Measurements from ENCODE around the gene CLASP1.
A peak's percentile ranks its signal among the peaks of the same experiment; 100 is the strongest.
"Not testable (repeated sequence)": the region's sequence is repeated elsewhere in the genome, so short reads cannot be mapped to it uniquely, and the experiment has no call there.

Gene CLASP1

DNA sequence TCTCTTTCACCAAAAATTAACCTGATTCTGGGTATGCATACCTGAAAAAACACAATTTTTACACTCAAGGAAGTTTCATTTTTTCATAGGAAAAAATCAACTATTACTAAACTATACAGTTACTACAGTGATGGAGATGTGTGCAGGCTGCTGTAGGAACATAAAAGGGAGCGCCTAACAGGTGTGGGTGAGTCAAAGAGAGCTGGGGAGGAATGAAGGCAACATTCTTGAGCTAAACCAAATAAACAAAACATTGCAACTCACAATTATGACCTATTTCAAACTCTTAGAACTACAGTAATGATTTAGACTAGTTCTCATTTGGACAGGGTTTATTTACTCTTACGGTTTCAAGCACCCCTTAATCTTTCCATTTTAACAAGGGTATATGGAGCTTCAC lies 13.4 kb upstream of the CLASP1 start:
- no peak overlapping the region for H3K4me3 ChIP-seq (ENCODE audit: low read length)
- TF ChIP-seq, protein P1, sequence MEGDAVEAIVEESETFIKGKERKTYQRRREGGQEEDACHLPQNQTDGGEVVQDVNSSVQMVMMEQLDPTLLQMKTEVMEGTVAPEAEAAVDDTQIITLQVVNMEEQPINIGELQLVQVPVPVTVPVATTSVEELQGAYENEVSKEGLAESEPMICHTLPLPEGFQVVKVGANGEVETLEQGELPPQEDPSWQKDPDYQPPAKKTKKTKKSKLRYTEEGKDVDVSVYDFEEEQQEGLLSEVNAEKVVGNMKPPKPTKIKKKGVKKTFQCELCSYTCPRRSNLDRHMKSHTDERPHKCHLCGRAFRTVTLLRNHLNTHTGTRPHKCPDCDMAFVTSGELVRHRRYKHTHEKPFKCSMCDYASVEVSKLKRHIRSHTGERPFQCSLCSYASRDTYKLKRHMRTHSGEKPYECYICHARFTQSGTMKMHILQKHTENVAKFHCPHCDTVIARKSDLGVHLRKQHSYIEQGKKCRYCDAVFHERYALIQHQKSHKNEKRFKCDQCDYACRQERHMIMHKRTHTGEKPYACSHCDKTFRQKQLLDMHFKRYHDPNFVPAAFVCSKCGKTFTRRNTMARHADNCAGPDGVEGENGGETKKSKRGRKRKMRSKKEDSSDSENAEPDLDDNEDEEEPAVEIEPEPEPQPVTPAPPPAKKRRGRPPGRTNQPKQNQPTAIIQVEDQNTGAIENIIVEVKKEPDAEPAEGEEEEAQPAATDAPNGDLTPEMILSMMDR (IDR thresholded peaks at IDR 0.05; ENCODE audit: insufficient read depth, low read depth, low read length, missing control alignments): no peak
- peak; percentile 45 for DNase-seq (ENCODE audit: low read depth)

DNA sequence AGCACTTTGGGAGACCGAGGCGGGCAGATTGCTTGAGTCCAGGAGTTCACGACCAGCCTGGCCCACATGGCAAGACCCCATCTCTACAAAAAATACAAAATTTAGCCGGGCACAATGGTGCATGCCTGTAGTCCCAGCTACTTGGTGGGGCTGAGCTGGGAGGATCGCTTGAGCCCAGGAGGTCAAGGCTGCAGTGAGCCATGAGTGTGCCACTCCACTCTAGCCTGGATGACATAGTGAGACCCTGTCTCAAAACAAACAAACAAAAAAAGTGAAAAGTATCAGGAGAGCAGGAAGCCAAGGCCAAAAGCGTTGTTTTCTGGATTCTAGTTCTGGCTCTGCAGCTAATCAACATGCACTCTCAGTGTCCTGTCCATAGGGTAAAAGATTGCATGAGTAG lies 10.7 kb upstream of the CLASP1 start:
- no peak overlapping the region for H3K4me3 ChIP-seq (ENCODE audit: low read length)
- DNase-seq (ENCODE audit: low read depth): no peak
- TF ChIP-seq, protein P1 (IDR thresholded peaks at IDR 0.05; ENCODE audit: insufficient read depth, low read depth, low read length, missing control alignments): no peak

DNA sequence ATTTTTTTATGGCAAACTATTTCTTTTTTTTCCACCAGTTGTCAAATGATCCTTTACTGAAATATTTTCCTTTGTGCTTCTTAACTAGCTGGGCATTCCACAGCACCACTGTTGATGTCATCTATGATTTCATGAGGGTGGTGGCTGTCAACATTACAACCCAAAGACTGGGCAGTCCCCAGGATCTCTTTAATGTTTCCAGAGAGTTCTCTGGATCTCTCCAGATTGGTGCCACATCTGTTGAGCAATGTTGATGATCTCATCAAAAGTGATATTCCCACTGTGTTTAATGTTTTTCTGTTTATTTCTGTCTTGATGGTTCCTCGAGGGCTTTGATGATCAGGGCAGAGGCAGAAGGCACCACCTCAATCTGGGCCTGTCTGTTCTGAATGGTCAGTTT lies 9.1 kb upstream of the CLASP1 start:
- not testable (repeated sequence) for H3K4me3 ChIP-seq (ENCODE audit: low read length)
- peak; percentile 35 for DNase-seq (ENCODE audit: low read depth)

DNA sequence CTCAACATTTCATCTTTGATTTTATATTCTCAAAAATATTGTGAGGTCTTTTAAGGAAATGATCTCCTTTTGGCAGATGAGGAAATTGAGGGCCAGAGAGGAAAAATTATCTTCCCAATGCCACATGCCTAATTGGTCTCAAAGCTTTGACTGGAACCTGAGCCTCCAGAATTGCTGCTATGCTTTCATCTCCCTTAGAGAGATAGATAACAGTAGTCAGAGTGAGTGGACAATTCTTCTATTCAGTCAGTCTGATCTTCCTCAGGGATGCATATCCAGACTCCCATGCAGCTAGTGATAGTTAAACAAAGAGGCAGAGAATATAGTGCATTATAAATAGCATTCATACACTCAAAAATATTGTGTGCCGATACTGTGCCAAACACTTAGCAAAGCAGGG lies 3.8 kb upstream of the CLASP1 start:
- TF ChIP-seq, protein P1 (IDR thresholded peaks at IDR 0.05; ENCODE audit: insufficient read depth, low read depth, low read length, missing control alignments): no peak
- no peak overlapping the region for H3K4me3 ChIP-seq (ENCODE audit: low read length)
- no peak for DNase-seq (ENCODE audit: low read depth)

DNA sequence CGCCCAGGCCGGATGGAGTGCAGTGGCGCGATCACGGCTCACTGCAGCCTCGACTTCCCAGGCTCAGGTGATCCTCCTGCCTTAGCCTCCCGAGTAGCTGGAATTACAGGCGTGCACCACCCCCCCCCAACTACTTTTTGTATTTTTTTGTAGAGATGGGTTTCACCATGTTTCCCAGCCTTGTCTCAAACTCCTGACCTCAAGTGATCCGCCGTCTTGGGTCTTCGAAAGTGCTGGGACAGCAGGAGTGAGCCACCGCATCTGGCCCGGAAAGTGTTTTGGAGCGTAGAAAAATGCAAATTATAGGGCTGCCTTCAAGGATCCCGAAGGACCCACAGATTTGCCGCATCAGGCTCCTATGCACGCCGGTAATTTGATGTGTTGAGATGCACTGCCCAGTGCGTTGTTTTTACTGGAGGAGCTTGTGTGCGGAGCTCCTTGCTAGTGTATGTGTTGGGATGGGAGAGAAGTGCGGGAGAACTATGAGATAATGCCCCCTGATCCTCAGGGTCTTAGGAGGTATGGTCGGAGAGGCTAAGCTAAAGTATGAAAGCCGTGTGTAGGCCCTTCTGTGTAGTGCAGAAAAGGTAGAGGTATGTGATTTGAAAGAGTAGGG lies 1.2 kb upstream of the CLASP1 start:
- TF ChIP-seq, protein P1 (IDR thresholded peaks at IDR 0.05; ENCODE audit: insufficient read depth, low read depth, low read length, missing control alignments): no peak
- H3K4me3 ChIP-seq (ENCODE audit: low read length): peak overlapping the region; percentile 88
- no peak for DNase-seq (ENCODE audit: low read depth)

DNA sequence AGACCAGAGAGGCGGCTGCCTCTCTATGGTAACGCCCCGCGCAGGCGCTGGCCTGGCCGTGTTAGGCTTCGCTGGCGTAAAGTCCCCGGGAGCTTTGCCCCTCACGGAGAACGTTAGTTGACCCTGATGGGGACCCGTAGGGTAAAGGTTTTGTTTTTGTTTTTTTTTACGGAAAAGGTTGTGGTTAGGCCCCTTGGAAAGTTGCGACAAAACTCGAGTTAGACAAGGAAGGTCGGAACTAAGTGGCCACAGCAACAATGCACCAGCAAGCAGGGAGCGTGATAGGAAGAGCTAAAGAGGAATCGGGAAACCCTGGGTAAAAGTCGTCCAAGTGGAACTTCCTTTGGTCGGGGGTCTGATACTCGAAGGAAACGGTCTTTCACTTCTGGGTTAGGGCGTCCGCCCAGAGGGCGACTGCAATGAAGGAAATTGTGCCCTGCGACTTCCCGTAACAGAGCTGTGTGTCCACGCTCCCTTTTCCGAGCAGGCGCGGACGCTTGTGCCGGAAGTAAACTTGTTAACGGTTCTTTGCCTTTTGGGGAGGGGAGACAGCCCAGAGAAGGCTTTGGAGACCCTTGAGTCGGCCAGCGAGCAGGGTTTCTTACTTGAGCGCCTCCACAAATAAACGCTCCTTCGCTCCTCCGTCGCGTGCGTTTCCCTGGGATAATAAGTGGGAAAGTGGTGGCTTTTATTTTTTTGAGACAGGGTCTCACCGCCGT lies 493 bp upstream of the CLASP1 start:
- H3K4me3 ChIP-seq (ENCODE audit: low read length): peak overlapping the region; percentile 88
- DNase-seq (ENCODE audit: low read depth): peak; percentile 97
- TF ChIP-seq, protein P1 (IDR thresholded peaks at IDR 0.05; ENCODE audit: insufficient read depth, low read depth, low read length, missing control alignments): no peak

DNA sequence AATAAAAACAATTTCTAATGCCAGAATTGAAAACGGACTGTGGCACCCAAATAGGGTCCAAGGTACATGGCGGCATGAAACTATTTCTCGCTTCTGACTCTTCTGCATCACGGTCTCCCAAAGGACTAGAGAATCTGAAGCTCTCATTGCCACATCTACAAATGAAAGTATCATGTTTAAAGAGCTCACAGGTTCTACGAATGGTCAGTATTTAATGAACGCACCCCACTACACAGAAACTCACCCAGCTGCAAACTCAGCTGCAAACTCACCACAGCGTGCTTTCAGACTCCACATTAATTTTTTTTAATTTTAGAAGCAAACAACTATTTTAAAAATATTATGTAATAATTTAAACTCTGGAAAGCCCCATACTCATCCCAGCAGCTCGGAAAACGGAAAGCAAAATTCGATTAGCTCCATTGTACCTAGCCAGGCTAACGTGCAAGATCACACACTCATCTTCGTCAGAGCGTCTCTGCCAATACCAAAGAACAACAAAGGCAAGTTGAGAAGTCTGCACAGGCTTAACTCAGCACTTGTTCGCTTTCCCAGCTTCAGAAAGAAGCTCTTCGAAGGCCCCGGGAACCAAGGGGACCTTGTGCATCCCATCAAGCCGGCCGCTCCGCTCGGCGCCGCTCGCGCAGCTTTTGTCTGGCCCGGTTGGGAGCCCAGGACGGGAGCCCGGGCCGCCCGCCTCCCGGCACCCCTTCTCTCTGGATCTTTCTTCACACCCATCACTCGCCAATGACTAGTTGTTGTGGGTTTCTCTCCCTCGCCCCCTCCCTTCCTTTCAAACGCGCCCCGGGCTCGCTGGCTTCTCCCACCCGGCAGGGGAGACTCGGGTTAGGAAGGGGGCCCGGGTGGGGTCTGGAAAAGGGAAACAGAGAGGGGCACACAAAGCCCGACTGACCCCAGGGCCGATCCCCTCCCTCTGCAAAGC lies 785 bp downstream of the CLASP1 start:
- peak overlapping the region; percentile 88 for H3K4me3 ChIP-seq (ENCODE audit: low read length)
- TF ChIP-seq, protein P1 (IDR thresholded peaks at IDR 0.05; ENCODE audit: insufficient read depth, low read depth, low read length, missing control alignments): no peak
- DNase-seq (ENCODE audit: low read depth): peak; percentile 58
